ENCODE measurements around the gene NNT.

DNA sequence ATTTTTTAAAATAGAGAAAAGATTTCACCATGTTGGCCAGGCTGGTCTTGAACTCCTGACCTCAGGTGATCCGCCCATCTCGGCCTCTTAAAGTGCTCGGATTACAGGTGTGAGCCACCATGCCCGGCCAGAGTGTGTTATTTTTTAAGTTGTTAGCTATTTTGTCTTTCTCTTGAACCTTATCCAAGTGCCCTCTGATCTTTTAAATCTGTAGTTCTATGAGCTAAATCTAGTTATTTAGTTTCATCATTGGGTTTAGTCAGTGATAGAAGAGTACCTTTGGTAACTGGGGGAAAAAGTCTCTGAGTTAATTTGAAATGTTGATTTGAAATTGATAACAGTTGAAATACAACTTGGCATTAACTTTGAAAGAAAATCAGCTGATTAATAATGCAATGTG, 88.3 kb downstream of the NNT start:
- TF ChIP-seq JUNB (IDR thresholded peaks at IDR 0.05) (no peak), PAX8 (IDR thresholded peaks at IDR 0.05) (no peak), GABPA (IDR thresholded peaks at IDR 0.05; ENCODE audit: low read depth) (no peak), KDM1A (IDR thresholded peaks at IDR 0.05; ENCODE audit: borderline replicate concordance) (no peak), CREM (IDR thresholded peaks at IDR 0.05; ENCODE audit: low read depth) (no peak), POLR2A (IDR thresholded peaks at IDR 0.05; ENCODE audit: low read depth, low read length) (no peak), EP300 (IDR thresholded peaks at IDR 0.05; ENCODE audit: borderline replicate concordance in 1 of 2, control insufficient read depth in 1 of 2, low read depth in 2 of 2, low read length in 2 of 2) (no peak), YY1 (IDR thresholded peaks at IDR 0.05; ENCODE audit: low read depth, low read length) (no peak), ZNF274 (IDR thresholded peaks at IDR 0.05; ENCODE audit: insufficient read depth, insufficient read length) (no peak)
- TF ChIP-seq, protein P1, sequence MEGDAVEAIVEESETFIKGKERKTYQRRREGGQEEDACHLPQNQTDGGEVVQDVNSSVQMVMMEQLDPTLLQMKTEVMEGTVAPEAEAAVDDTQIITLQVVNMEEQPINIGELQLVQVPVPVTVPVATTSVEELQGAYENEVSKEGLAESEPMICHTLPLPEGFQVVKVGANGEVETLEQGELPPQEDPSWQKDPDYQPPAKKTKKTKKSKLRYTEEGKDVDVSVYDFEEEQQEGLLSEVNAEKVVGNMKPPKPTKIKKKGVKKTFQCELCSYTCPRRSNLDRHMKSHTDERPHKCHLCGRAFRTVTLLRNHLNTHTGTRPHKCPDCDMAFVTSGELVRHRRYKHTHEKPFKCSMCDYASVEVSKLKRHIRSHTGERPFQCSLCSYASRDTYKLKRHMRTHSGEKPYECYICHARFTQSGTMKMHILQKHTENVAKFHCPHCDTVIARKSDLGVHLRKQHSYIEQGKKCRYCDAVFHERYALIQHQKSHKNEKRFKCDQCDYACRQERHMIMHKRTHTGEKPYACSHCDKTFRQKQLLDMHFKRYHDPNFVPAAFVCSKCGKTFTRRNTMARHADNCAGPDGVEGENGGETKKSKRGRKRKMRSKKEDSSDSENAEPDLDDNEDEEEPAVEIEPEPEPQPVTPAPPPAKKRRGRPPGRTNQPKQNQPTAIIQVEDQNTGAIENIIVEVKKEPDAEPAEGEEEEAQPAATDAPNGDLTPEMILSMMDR (IDR thresholded peaks at IDR 0.05 in 2 of 3, conservative IDR thresholded peaks at IDR 0.05 in 1 of 3; ENCODE audit: control insufficient read depth in 2 of 3, extremely low read depth in 1 of 3, insufficient read depth in 1 of 3, low read depth in 3 of 3, low read length in 3 of 3) = no peak
- TF ChIP-seq, protein P2, sequence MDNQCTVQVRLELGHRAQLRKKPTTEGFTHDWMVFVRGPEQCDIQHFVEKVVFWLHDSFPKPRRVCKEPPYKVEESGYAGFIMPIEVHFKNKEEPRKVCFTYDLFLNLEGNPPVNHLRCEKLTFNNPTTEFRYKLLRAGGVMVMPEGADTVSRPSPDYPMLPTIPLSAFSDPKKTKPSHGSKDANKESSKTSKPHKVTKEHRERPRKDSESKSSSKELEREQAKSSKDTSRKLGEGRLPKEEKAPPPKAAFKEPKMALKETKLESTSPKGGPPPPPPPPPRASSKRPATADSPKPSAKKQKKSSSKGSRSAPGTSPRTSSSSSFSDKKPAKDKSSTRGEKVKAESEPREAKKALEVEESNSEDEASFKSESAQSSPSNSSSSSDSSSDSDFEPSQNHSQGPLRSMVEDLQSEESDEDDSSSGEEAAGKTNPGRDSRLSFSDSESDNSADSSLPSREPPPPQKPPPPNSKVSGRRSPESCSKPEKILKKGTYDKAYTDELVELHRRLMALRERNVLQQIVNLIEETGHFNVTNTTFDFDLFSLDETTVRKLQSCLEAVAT (IDR thresholded peaks at IDR 0.05) = no peak

Data from GM12878 (cell line).